WTC11 (cell line): ENCODE measurements around the gene SLC17A9. TPM values are rescaled to one million over a fixed set of nuclear protein-coding genes. Genes with fewer than 3 reads are reported as not detected.

Experiments used
- ATAC-seq: fragments of 200-7000 bp; cut with Tn5 transposase; 2 replicates; pipeline ENCODE4 v1.10.0; 2021; ENCODE audit warnings: mild to moderate bottlenecking, moderate library complexity
- CTCF ChIA-PET: fragments of 300-600 bp; sonication (Branson Sonifier 250); formaldehyde crosslinking; loops from one replicate; lab custom pipeline; 2021; ENCODE audit warnings: antibody characterized with exemption; lab: Charles Lee
- POLR2A ChIA-PET: fragments of 350-600 bp; sonication (Branson Sonifier 250); formaldehyde crosslinking; loops from one replicate; lab custom pipeline; 2021; ENCODE audit warnings: antibody characterized with exemption; lab: Charles Lee
- DNase-seq: peaks from one replicate; pipeline ENCODE4 v3.0.0; 2021; ENCODE audit warnings: low spot score
- H3K27ac Mint-ChIP-seq: 2 replicates; pipeline ENCODE4 v1.8.0; 2021; ENCODE audit warnings: mixed read lengths
- H3K27me3 Mint-ChIP-seq: 2 replicates; pipeline ENCODE4 v1.8.0; 2021; ENCODE audit warnings: low read depth, mild to moderate bottlenecking, moderate library complexity, mixed read lengths
- H3K36me3 Mint-ChIP-seq: 2 replicates; pipeline ENCODE4 v1.8.0; 2021; ENCODE audit warnings: mixed read lengths
- H3K4me1 Mint-ChIP-seq: 2 replicates; pipeline ENCODE4 v1.8.0; 2022; ENCODE audit warnings: mixed read lengths
- H3K4me3 Mint-ChIP-seq: 2 replicates; pipeline ENCODE4 v1.8.0; 2021; ENCODE audit warnings: mild to moderate bottlenecking, moderate library complexity, mixed read lengths
- H3K9me3 Mint-ChIP-seq: 2 replicates; pipeline ENCODE4 v1.8.0; 2021; ENCODE audit warnings: mixed read lengths
- E2F4 ChIP-seq: sonication (generic); formaldehyde crosslinking; IDR thresholded peaks from 2 replicates; pipeline ENCODE4 v1.8.1; 2022; ENCODE audit warnings: low read depth, mild to moderate bottlenecking, moderate library complexity, missing genetic modification reagents, borderline replicate concordance
- FOXK1 ChIP-seq: sonication (generic); formaldehyde crosslinking; IDR thresholded peaks from 2 replicates; pipeline ENCODE4 v1.8.0; 2022; ENCODE audit warnings: mild to moderate bottlenecking, moderate library complexity, missing genetic modification reagents
- FOXP1 ChIP-seq: sonication (generic); formaldehyde crosslinking; IDR thresholded peaks from 2 replicates; pipeline ENCODE4 v1.8.0; 2022; ENCODE audit warnings: missing genetic modification reagents, mild to moderate bottlenecking, moderate library complexity, borderline replicate concordance
- FOXP4 ChIP-seq: sonication (generic); formaldehyde crosslinking; IDR thresholded peaks from 2 replicates; pipeline ENCODE4 v1.8.0; 2022; ENCODE audit warnings: mild to moderate bottlenecking, missing genetic modification reagents
- IRF2 ChIP-seq: sonication (generic); formaldehyde crosslinking; IDR thresholded peaks from 2 replicates; pipeline ENCODE4 v1.8.0; 2022; ENCODE audit warnings: low read depth, missing genetic modification reagents, borderline replicate concordance
- MLX ChIP-seq: sonication (generic); formaldehyde crosslinking; IDR thresholded peaks from 2 replicates; pipeline ENCODE4 v1.8.1; 2023; ENCODE audit warnings: mild to moderate bottlenecking, missing genetic modification reagents, moderate library complexity
- NR3C1 ChIP-seq: sonication (generic); formaldehyde crosslinking; conservative IDR thresholded peaks from 2 replicates; pipeline ENCODE4 v1.8.1; 2023; ENCODE audit warnings: low read depth, mild to moderate bottlenecking, missing genetic modification reagents
- RORB ChIP-seq: fragments of 250-450 bp; sonication (Bioruptor Pico); IDR thresholded peaks from 2 replicates; pipeline ENCODE4 v1.9.0; 2021; ENCODE audit warnings: mild to moderate bottlenecking
- SP1 ChIP-seq: sonication (generic); formaldehyde crosslinking; conservative IDR thresholded peaks from 2 replicates; pipeline ENCODE4 v1.8.1; 2022; ENCODE audit warnings: missing genetic modification reagents
- STAT6 ChIP-seq: sonication (generic); formaldehyde crosslinking; conservative IDR thresholded peaks from 2 replicates; pipeline ENCODE4 v1.8.1; 2023; ENCODE audit warnings: mild to moderate bottlenecking, low read depth, missing genetic modification reagents, moderate library complexity
- TP53 ChIP-seq: sonication (generic); formaldehyde crosslinking; IDR thresholded peaks from 2 replicates; pipeline ENCODE4 v1.8.1; 2023; ENCODE audit warnings: mild to moderate bottlenecking, missing genetic modification reagents
- ZBTB21 ChIP-seq: sonication (generic); formaldehyde crosslinking; IDR thresholded peaks from 2 replicates; pipeline ENCODE4 v1.8.1; 2023; ENCODE audit warnings: mild to moderate bottlenecking, missing genetic modification reagents, borderline replicate concordance
- ZBTB43 ChIP-seq: sonication (generic); formaldehyde crosslinking; IDR thresholded peaks from 2 replicates; pipeline ENCODE4 v1.8.1; 2023; ENCODE audit warnings: mild to moderate bottlenecking, missing genetic modification reagents
- ZNF138 ChIP-seq: sonication (generic); formaldehyde crosslinking; conservative IDR thresholded peaks from 2 replicates; pipeline ENCODE4 v1.8.1; 2022; ENCODE audit warnings: mild to moderate bottlenecking, moderate library complexity, missing genetic modification reagents
- ZNF219 ChIP-seq: sonication (generic); formaldehyde crosslinking; IDR thresholded peaks from 2 replicates; pipeline ENCODE4 v1.8.0; 2023; ENCODE audit warnings: missing genetic modification reagents, mild to moderate bottlenecking, borderline replicate concordance
- ZNF232 ChIP-seq: sonication (generic); formaldehyde crosslinking; IDR thresholded peaks from 2 replicates; pipeline ENCODE4 v1.8.0; 2022; ENCODE audit warnings: mild to moderate bottlenecking, missing genetic modification reagents
- ZNF317 ChIP-seq: sonication (generic); formaldehyde crosslinking; IDR thresholded peaks from 2 replicates; pipeline ENCODE4 v1.8.1; 2023; ENCODE audit warnings: low read depth, mild to moderate bottlenecking, moderate library complexity, missing genetic modification reagents, borderline replicate concordance
- ZNF416 ChIP-seq: fragments of 250-450 bp; sonication (Bioruptor Pico); IDR thresholded peaks from 2 replicates; pipeline ENCODE4 v1.9.0; 2021; ENCODE audit warnings: mild to moderate bottlenecking, inconsistent platforms
- ZNF423 ChIP-seq: fragments of 250-450 bp; sonication (Bioruptor Pico); IDR thresholded peaks from 2 replicates; pipeline ENCODE4 v2.1.2; 2022; ENCODE audit warnings: mild to moderate bottlenecking, moderate library complexity
- ZSCAN18 ChIP-seq: fragments of 250-450 bp; sonication (Bioruptor Pico); IDR thresholded peaks from 2 replicates; pipeline ENCODE4 v2.1.2; 2022; ENCODE audit warnings: mild to moderate bottlenecking, moderate library complexity
- total RNA-seq: library from RNA; stranded (reverse); gene quantifications from 3 replicates; pipeline ENCODE4 v1.2.3, GENCODE V29; 2021

The SLC17A9 gene
- total RNA-seq, 1 experiment from 2014 or later = 41.7 TPM

GRCh38 chr20:62928246-62928939 is 24.1 kb upstream of the SLC17A9 start (continued):
- TF ChIP-seq ZNF138 (CRISPR knock-in tag) (no peak), SP1 (CRISPR knock-in tag) (no peak), ZNF317 (CRISPR knock-in tag) (no peak), ZBTB43 (CRISPR knock-in tag) (no peak), E2F4 (CRISPR knock-in tag) (no peak), NR3C1 (no peak), MLX (no peak), FOXK1 (CRISPR knock-in tag) (peak; percentile 34; the same call in 1 of the 2 replicates), ZSCAN18 (no peak), ZBTB21 (CRISPR knock-in tag) (no peak), ZNF416 (CRISPR knock-in tag) (no peak; the same call in 1 of the 2 replicates), IRF2 (CRISPR knock-in tag) (no peak), RORB (no peak), ZNF232 (CRISPR knock-in tag) (no peak)

- peak; percentile 86 for DNase-seq
- 0 out of 2 replicates have a peak, but pooled peaks have one; percentile 55 for TF ChIP-seq FOXK1 (CRISPR knock-in tag)
- TF ChIP-seq ZBTB43 (CRISPR knock-in tag) = peak; percentile 44; the same call in 1 of the 2 replicates
- peak; percentile 41 for TF ChIP-seq SP1 (CRISPR knock-in tag)
- 0 out of 2 replicates have a peak, but pooled peaks have one; percentile 60 for TF ChIP-seq STAT6 (CRISPR knock-in tag)
- TF ChIP-seq ZNF138 (CRISPR knock-in tag) = no peak
- TF ChIP-seq FOXP4 (CRISPR knock-in tag) = 0 out of 2 replicates have a peak, but pooled peaks have one; percentile 21
- peak; percentile 32; the same call in 1 of the 2 replicates for TF ChIP-seq FOXP1 (CRISPR knock-in tag)
- no peak for TF ChIP-seq TP53 (CRISPR knock-in tag)
- TF ChIP-seq ZNF423 = peak; percentile 95
- no peak for TF ChIP-seq ZNF219
- peak; percentile 36 for ATAC-seq
- H3K9me3 Mint-ChIP-seq = no peaks in the 10 kb centered on the region
- no peaks in the 10 kb centered on the region; the same call in 1 of the 2 replicates for H3K27me3 Mint-ChIP-seq
- ChIA-PET POLR2A (interaction anchor here (1.0 to 6.2 kb wide), 2 partner anchors 8 to 12 kb away, joined by 3 to 53 read pairs; partner anchors contain the start of gene GID8), CTCF (interaction anchor here (1.4 to 2.7 kb wide), 4 partner anchors 9 to 43 kb away, joined by 5 to 24 read pairs (median 11); partner anchors contain the start of gene GID8)
- peak overlapping the region; percentile 99 for H3K27ac Mint-ChIP-seq
- H3K36me3 Mint-ChIP-seq = peaks cover 3% of the 10 kb centered on the region; the same call in 1 of the 2 replicates
- H3K4me1 Mint-ChIP-seq = peaks cover 55% of the 10 kb centered on the region
- H3K4me3 Mint-ChIP-seq = peak overlapping the region; percentile 82
Measured at GRCh38 chr20:62929051-62929538, 23.4 kb upstream of the SLC17A9 start.
